ENCODE results near the gene TARS3. TPM values are rescaled to one million over a fixed set of nuclear protein-coding genes. Genes with fewer than 3 reads are reported as not detected.

TARS3 gene
- total and polyA plus RNA-seq, 8 donors, result 4.4 to 9.3 (median 7.4) TPM

DNA sequence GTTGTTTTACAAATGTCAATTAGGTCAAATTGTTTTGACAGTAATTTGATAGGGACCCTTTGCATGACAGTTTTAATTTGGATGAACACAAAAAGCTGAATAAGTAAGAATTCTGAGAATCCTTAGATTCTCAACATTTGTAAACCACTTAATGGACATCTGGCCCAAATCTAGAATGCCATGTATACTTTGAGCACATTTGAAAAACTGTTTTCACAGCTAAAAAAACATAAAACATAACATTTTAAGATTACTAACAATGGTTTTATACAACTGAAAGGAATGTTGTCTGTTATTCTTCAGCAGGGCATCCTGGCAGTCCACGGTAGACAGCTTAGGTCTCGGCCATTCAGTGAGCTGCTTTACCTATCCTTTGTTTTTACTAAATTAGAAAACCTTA, 37.6 kb downstream of the TARS3 start:
- FAIRE-seq, result no peak
- WGBS, 2 donors, result 91 to 95% methylated on average over 2 of the region's 2 CpGs
- peaks cover 0 to 14% (median 8%) of the 10 kb centered on the region in 3 donors for H3K36me3 ChIP-seq

DNA sequence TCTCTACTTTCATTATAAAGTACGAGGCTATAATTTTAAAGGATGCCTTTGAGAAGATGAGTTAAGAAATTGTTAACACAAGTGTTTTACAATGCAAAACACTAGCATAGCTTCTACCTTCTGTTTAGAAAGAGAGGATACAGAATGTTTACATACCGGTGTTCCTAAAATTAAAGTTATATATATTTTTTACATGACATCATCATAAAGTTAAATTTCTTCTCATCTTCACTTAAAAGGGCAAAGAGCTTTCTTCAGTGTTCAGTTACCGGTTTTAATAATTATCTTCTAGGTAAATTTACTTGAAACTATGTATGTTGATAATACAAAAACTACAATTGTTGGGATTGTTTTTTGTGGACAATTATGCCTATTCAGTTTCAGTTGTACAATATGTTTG, 39.4 kb downstream of the TARS3 start:
- Histone ChIP-seq H3K4me3 (no peak overlapping the region), H3K27ac (no peak overlapping the region), H3K36me3 (peaks cover 0 to 14% (median 8%) of the 10 kb centered on the region in 3 donors), H3K27me3 (no peaks in the 10 kb centered on the region), H3K9me3 (no peaks in the 10 kb centered on the region), H3K4me1 (no peaks in the 10 kb centered on the region)
- no peak for DNase-seq
- no peak for ATAC-seq
- no peak for FAIRE-seq
- intact Hi-C loops (cut with DNase I), result no loop called here
- 92% methylated on average over 3 of the region's 3 CpGs for WGBS, 2 donors
- TF ChIP-seq, protein P1, sequence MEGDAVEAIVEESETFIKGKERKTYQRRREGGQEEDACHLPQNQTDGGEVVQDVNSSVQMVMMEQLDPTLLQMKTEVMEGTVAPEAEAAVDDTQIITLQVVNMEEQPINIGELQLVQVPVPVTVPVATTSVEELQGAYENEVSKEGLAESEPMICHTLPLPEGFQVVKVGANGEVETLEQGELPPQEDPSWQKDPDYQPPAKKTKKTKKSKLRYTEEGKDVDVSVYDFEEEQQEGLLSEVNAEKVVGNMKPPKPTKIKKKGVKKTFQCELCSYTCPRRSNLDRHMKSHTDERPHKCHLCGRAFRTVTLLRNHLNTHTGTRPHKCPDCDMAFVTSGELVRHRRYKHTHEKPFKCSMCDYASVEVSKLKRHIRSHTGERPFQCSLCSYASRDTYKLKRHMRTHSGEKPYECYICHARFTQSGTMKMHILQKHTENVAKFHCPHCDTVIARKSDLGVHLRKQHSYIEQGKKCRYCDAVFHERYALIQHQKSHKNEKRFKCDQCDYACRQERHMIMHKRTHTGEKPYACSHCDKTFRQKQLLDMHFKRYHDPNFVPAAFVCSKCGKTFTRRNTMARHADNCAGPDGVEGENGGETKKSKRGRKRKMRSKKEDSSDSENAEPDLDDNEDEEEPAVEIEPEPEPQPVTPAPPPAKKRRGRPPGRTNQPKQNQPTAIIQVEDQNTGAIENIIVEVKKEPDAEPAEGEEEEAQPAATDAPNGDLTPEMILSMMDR (IDR thresholded peaks at IDR 0.05), result no peak

More for the DNA sequence above, 37.6 kb downstream of the TARS3 start:
- no peak for ATAC-seq
- TF ChIP-seq, protein P1 (IDR thresholded peaks at IDR 0.05), result no peak
- H3K27ac ChIP-seq, result no peak overlapping the region
- no peak overlapping the region for H3K4me3 ChIP-seq
- no peak for DNase-seq
- no peaks in the 10 kb centered on the region for H3K27me3 ChIP-seq
- no peaks in the 10 kb centered on the region for H3K4me1 ChIP-seq
- H3K9me3 ChIP-seq, result no peaks in the 10 kb centered on the region
- intact Hi-C loops (cut with DNase I), result no loop called here

DNA sequence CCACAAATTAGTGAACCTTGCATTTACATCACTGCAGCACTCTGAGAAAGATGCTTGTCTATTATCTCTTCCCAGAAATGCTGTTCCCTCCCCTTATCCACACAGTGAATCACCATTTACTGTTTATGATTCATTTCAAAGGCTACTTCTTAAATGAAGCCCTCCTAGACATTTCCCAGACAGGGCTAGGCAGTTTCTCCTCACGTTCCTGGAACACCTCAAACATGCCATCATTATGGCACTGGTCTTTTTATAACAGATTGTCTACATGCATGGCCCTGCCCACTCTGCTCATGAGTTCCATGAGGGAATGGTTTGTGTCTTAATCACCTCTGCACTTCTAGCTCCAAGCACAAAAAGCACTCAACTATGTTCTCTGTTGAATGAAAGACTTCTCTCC, 39.9 kb downstream of the TARS3 start:
- TF ChIP-seq, protein P1 (IDR thresholded peaks at IDR 0.05), result no peak
- intact Hi-C loops (cut with DNase I), result no loop called here
- no peaks in the 10 kb centered on the region for H3K27me3 ChIP-seq
- no peak overlapping the region for H3K27ac ChIP-seq
- FAIRE-seq, result no peak
- no peak for DNase-seq
- no peaks in the 10 kb centered on the region for H3K4me1 ChIP-seq
- WGBS, 2 donors, result 78 to 88% methylated on average over 1 of the region's 1 CpG
- H3K9me3 ChIP-seq, result no peaks in the 10 kb centered on the region
- no peak overlapping the region for H3K4me3 ChIP-seq
- H3K36me3 ChIP-seq, result peaks cover 0 to 14% (median 8%) of the 10 kb centered on the region in 3 donors
- ATAC-seq, result no peak

DNA sequence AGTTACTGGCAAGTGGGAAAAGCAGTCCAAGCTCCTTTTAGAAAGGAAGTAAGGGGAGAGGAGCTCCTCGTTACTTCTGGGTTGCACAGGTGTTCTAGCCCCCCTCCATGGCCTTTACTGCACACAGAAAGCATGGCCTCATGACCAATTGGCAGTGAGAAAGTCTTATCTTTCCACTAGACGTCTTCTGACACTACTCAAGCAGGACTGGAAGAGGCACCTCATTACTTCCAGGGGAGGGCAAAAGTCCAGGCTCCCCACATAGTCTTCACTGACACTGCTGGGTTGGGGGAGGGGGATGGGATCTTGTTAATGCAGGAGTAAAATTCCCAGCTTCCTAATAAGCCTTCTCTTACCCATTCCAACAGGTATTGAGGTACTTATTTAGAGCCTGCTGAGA, 44.5 kb downstream of the TARS3 start:
- ATAC-seq (no peak), DNase-seq (no peak), FAIRE-seq (no peak)
- no peaks in the 10 kb centered on the region for H3K4me1 ChIP-seq
- TF ChIP-seq, protein P1 (IDR thresholded peaks at IDR 0.05), result no peak
- no peak overlapping the region for H3K27ac ChIP-seq
- intact Hi-C loops (cut with DNase I), result no loop called here
- no peaks in the 10 kb centered on the region for H3K27me3 ChIP-seq
- H3K4me3 ChIP-seq, result no peak overlapping the region
- H3K36me3 ChIP-seq, result peaks cover 0 to 18% (median 8%) of the 10 kb centered on the region in 3 donors
- no peaks in the 10 kb centered on the region for H3K9me3 ChIP-seq
- WGBS, 2 donors, result 78% methylated on average over 2 of the region's 2 CpGs

DNA sequence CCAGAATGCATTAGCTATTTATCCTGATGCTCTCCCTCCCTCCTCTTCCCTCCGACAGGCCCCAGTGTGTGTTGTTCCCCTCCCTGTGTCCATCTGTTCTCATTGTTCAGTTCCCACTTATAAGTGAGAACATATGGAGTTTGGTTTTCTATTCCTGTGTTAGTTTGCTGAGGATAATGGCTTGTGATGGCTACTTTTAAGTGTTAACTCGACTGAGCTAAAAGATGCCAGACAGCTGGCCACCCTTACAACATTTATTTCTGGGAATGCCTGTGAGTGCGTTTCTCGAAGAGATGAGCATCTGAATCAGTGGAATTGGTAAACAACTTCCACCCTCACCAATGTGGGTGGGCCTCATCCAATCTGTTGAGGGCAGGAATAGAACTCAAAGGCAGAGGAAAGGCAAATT, 47.3 kb downstream of the TARS3 start:
- Histone ChIP-seq H3K36me3 (peaks cover 0 to 28% (median 0%) of the 10 kb centered on the region in 3 donors), H3K4me1 (no peaks in the 10 kb centered on the region), H3K9me3 (no peaks in the 10 kb centered on the region), H3K4me3 (no peak overlapping the region), H3K27ac (no peak overlapping the region), H3K27me3 (no peaks in the 10 kb centered on the region)
- FAIRE-seq (no peak), ATAC-seq (peak in 1 of 4 donors; percentile 25), DNase-seq (no peak)
- TF ChIP-seq, protein P1 (IDR thresholded peaks at IDR 0.05), result no peak
- WGBS, 2 donors, result 84 to 89% methylated on average over 4 of the region's 4 CpGs
- intact Hi-C loops (cut with DNase I), result no loop called here

All from pancreas (tissue), 10 donors.